ENCODE data around the gene INO80C.

The INO80C gene

GRCh38 chr18:35528749-35529274 lies 31.1 kb upstream of the INO80C start:
- intact Hi-C loops (cut with DNase I; ENCODE audit: low total_unique reads): loop anchor here (2.0 kb wide), 1 partner anchor 38 kb away; no protein-coding TSS in a partner anchor
- TF ChIP-seq CTCF (IDR thresholded peaks at IDR 0.05): no peak
- no peak for DNase-seq
- H3K27me3 ChIP-seq: no peaks in the 10 kb centered on the region
- H3K9me3 ChIP-seq: peaks cover 0 to 6% (median 0%) of the 10 kb centered on the region in 3 donors
- H3K27ac ChIP-seq: no peak overlapping the region
- no peak overlapping the region for H3K4me3 ChIP-seq
- no peaks in the 10 kb centered on the region for H3K36me3 ChIP-seq
- peaks cover 0 to 25% (median 12%) of the 10 kb centered on the region in 4 donors for H3K4me1 ChIP-seq

GRCh38 chr18:35526495-35527059 lies 28.8 kb upstream of the INO80C start:
- TF ChIP-seq CTCF (IDR thresholded peaks at IDR 0.05): no peak
- DNase-seq: no peak
- Histone ChIP-seq H3K9me3 (peaks cover 0 to 6% (median 0%) of the 10 kb centered on the region in 3 donors), H3K4me3 (peak overlapping the region in 1 of 2 donors; percentile 15), H3K27ac (peak overlapping the region in 1 of 2 donors; percentile 5), H3K27me3 (no peaks in the 10 kb centered on the region), H3K36me3 (no peaks in the 10 kb centered on the region), H3K4me1 (peaks cover 0 to 25% (median 12%) of the 10 kb centered on the region in 4 donors)
- intact Hi-C loops (cut with DNase I; ENCODE audit: low total_unique reads): no loop called here

GRCh38 chr18:35525795-35526494 lies 28.2 kb upstream of the INO80C start:
- no peak for TF ChIP-seq CTCF (IDR thresholded peaks at IDR 0.05)
- intact Hi-C loops (cut with DNase I; ENCODE audit: low total_unique reads): no loop called here
- peak overlapping the region in 1 of 2 donors; percentile 5 for H3K27ac ChIP-seq

GRCh38 chr18:35524226-35524625 lies 26.5 kb upstream of the INO80C start:
- intact Hi-C loops (cut with DNase I; ENCODE audit: low total_unique reads): no loop called here
- H3K4me1 ChIP-seq: peaks cover 0 to 25% (median 12%) of the 10 kb centered on the region in 4 donors
- no peak overlapping the region for H3K27ac ChIP-seq
- H3K4me3 ChIP-seq: no peak overlapping the region
- H3K36me3 ChIP-seq: no peaks in the 10 kb centered on the region
- H3K9me3 ChIP-seq: no peaks in the 10 kb centered on the region
- no peaks in the 10 kb centered on the region for H3K27me3 ChIP-seq
- TF ChIP-seq CTCF (IDR thresholded peaks at IDR 0.05): no peak
- DNase-seq: peak in 1 of 2 donors; percentile 46

More at GRCh38 chr18:35525795-35526494, 28.2 kb upstream of the INO80C start:
- DNase-seq: no peak
- no peaks in the 10 kb centered on the region for H3K36me3 ChIP-seq
- H3K4me1 ChIP-seq: peaks cover 0 to 25% (median 12%) of the 10 kb centered on the region in 4 donors
- H3K27me3 ChIP-seq: no peaks in the 10 kb centered on the region
- peak overlapping the region in 1 of 2 donors; percentile 15 for H3K4me3 ChIP-seq
- peaks cover 0 to 5% (median 0%) of the 10 kb centered on the region in 3 donors for H3K9me3 ChIP-seq

- no peaks in the 10 kb centered on the region for H3K27me3 ChIP-seq
- peaks cover 0 to 25% (median 12%) of the 10 kb centered on the region in 4 donors for H3K4me1 ChIP-seq
- no peak overlapping the region for H3K4me3 ChIP-seq
- no peak overlapping the region for H3K27ac ChIP-seq
- H3K9me3 ChIP-seq: no peaks in the 10 kb centered on the region
- intact Hi-C loops (cut with DNase I; ENCODE audit: low total_unique reads): no loop called here
- no peaks in the 10 kb centered on the region for H3K36me3 ChIP-seq
- TF ChIP-seq CTCF (IDR thresholded peaks at IDR 0.05): no peak
- no peak for DNase-seq
Measured at GRCh38 chr18:35522130-35522959, 24.6 kb upstream of the INO80C start.
